Neutrophil (primary cell): ENCODE data around the gene RAPGEF5.

Experiments
- H3K27ac ChIP-seq: fragments of 200-600 bp; sonication (generic); 2 replicates; pipeline ENCODE4 v1.5.1; 2016; ENCODE audit warnings: mild to moderate bottlenecking, moderate library complexity
- H3K27me3 ChIP-seq: fragments of 200-600 bp; sonication (generic); 2 replicates; pipeline ENCODE4 v1.6.0; 2016; ENCODE audit warnings: mild to moderate bottlenecking
- H3K36me3 ChIP-seq: fragments of 200-600 bp; sonication (generic); 2 replicates; pipeline ENCODE4 v1.5.1; 2017
- H3K4me1 ChIP-seq, 2 experiments: fragments of 200-600 bp in 1 of 2; sonication (generic) in 1 of 2; 1 replicate in 1 of 2; 2 replicates in 1 of 2; pipeline versions ENCODE4 v1.5.1 to v1.6.1; 2013 to 2016; ENCODE audit warnings: low read depth in 1 of 2, low read length in 1 of 2, mild to moderate bottlenecking in 1 of 2, moderate library complexity in 1 of 2; ENCODE audit not compliant: control insufficient read depth in 1 of 2, insufficient read depth in 1 of 2
- H3K4me3 ChIP-seq, 2 experiments: fragments of 200-600 bp in 1 of 2; sonication (generic) in 1 of 2; 1 replicate in 1 of 2; 2 replicates in 1 of 2; pipeline ENCODE4 v1.5.1; 2013 to 2016; ENCODE audit warnings: low read depth in 1 of 2, low read length in 1 of 2, mild to moderate bottlenecking in 1 of 2, moderate library complexity in 1 of 2
- H3K9me3 ChIP-seq: fragments of 200-600 bp; sonication (generic); 2 replicates; pipeline ENCODE4 v1.5.1; 2016
- TF ChIP-seq, protein P1 (sequence below): fragments of 200-600 bp; sonication (generic); IDR thresholded peaks from 2 replicates; pipeline ENCODE4 v1.5.1; 2016; ENCODE audit warnings: antibody characterized with exemption

The RAPGEF5 gene

DNA sequence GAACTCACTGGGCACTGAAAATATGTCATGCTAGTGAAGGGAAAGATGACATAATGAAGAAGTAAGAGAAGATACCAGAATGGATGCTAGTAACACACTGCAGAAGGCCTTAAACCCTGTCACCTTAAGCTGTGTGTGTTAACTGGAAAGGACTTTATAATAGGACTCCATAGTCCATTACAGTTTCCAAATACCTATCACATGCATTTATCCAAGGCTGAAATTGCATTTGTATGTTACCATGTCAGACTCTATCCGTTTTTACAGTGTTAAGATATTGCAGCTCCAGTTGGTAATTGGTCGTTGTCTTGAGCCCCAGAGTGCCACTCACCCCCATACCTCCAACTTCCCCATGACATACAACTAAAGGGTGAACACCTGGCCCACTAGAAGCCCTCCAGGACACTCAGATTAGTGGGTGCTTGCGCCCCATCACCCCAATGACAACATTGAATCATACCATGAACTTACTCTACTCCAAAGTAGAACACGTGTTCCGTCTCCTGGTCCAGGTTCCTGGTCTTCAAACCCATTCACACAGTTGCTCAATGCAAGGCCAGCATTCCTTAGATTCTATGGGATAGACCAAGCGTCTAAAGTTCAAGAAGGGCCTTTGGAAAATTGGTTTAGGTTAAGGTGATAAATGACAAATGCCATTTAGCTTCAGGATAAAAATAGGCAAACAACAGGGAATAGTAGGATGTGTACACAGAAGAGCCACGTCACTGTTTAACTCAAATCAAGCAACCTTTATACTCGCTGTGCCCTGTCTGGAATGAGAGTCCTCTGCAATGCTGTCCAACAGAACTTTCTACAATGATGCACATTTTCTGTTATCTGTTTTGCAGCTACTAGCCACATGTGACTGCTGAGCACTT, 2.1 kb upstream of the RAPGEF5 start:
- no peaks in the 10 kb centered on the region for H3K36me3 ChIP-seq

DNA sequence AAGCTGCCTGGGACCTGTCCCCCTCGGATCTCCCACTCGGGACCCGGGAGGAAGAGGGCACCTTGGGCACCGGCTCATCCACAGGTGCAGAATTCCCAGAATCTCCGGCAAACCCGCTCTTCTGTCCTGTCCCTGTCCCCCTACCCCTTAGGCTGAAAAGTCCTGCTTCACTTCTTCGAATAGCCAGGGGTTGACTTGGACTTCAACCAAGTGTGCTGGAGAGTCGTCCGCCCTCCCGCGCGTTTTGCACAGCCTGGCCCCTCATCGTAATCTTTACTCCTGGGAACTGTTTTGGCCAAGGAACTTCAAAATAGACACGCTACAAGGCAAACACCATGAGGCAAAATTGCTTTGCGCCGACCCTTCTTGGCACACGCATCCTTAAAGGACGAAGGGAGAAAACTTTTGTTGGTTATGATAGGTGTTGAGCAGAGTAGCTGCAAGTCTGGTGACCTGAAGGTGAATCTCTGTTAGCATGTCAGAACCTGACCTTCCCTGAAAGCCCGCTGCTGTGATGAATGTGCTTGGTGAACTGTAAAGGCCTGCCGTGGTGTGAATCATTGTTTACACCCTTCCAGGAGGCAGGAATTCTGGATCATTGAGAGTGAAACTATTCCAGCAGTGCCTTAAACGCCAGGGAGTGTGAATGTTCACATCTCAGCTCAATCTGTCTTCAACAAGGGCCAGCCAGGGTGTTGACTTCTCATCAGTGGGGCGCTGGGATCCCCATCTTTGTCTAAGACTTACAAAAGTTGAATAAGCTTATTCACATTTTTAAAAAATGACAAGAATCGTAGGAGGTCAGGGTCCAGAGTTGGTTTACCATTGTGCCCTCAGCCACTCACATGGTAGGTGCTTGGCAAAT, 589 bp upstream of the RAPGEF5 start:
- Histone ChIP-seq H3K4me3 (no peak overlapping the region), H3K9me3 (no peaks in the 10 kb centered on the region), H3K27ac (no peak overlapping the region), H3K36me3 (no peaks in the 10 kb centered on the region), H3K4me1 (no peaks in the 10 kb centered on the region), H3K27me3 (peaks cover 55% of the 10 kb centered on the region)
- TF ChIP-seq, protein P1, sequence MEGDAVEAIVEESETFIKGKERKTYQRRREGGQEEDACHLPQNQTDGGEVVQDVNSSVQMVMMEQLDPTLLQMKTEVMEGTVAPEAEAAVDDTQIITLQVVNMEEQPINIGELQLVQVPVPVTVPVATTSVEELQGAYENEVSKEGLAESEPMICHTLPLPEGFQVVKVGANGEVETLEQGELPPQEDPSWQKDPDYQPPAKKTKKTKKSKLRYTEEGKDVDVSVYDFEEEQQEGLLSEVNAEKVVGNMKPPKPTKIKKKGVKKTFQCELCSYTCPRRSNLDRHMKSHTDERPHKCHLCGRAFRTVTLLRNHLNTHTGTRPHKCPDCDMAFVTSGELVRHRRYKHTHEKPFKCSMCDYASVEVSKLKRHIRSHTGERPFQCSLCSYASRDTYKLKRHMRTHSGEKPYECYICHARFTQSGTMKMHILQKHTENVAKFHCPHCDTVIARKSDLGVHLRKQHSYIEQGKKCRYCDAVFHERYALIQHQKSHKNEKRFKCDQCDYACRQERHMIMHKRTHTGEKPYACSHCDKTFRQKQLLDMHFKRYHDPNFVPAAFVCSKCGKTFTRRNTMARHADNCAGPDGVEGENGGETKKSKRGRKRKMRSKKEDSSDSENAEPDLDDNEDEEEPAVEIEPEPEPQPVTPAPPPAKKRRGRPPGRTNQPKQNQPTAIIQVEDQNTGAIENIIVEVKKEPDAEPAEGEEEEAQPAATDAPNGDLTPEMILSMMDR, result no peak

More for the DNA sequence above, 2.1 kb upstream of the RAPGEF5 start:
- H3K9me3 ChIP-seq, result no peaks in the 10 kb centered on the region
- no peak overlapping the region for H3K27ac ChIP-seq
- H3K4me1 ChIP-seq, result no peaks in the 10 kb centered on the region
- H3K27me3 ChIP-seq, result peaks cover 54% of the 10 kb centered on the region
- TF ChIP-seq, protein P1, result no peak
- no peak overlapping the region for H3K4me3 ChIP-seq

DNA sequence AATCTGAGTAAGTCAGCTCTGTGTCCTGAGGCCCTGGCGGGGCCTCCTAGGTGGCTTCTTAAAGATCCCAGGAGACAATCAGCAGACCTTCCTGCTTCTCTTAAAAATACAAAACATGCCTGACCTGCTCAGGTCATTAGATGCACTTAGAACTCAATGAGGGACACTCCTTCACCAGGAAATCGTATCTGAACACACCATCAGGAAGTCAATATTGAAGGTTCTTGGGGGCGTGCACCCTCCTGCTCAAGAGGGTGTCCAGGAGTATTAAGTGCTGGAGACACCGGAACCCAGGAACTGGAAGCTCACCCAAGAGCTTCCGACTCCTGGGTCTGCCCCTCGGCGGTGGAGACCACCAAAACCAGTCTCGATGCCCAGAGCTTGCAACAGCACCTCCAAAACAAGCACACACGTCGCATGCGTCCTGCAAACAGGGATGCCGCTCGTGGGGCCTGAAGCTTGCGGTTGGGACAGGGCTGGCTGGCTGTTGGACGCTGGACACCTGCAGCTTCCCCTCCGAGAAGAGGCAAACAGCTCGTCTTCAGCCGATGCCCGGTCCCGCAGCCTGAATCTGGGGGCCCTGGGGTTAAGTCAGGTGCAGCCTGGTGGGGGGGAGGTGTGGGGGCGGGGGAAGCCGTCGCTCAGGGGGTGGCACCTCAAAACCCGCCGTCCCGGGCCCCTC, 803 bp downstream of the RAPGEF5 start:
- Histone ChIP-seq H3K9me3 (no peaks in the 10 kb centered on the region), H3K36me3 (no peaks in the 10 kb centered on the region), H3K4me3 (no peak overlapping the region), H3K27me3 (peaks cover 55% of the 10 kb centered on the region), H3K27ac (no peak overlapping the region), H3K4me1 (no peaks in the 10 kb centered on the region)
- TF ChIP-seq, protein P1, result no peak

DNA sequence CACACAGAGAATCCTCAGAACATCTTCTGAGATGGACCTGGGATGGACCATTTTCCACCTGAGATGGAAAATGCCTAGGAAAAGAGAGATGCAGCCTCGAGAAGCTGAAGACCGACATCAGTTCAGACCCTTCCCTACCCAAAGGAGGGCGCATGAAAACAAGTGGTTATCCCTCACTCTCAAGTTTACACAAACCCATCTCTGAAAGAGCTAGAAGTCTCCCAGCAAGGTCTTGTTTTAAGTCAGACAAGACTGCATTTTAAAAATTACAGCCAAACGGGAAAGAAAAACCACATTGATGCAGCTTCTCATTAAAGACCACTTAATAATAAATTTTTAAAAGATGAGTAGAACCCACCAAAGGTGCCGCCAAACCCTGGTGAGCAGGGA, 1.3 kb downstream of the RAPGEF5 start:
- H3K36me3 ChIP-seq, result no peaks in the 10 kb centered on the region
- no peak overlapping the region for H3K27ac ChIP-seq
- H3K9me3 ChIP-seq, result no peaks in the 10 kb centered on the region
- peaks cover 55% of the 10 kb centered on the region for H3K27me3 ChIP-seq
- H3K4me3 ChIP-seq, result no peak overlapping the region
- H3K4me1 ChIP-seq, result no peaks in the 10 kb centered on the region
- TF ChIP-seq, protein P1, result no peak

DNA sequence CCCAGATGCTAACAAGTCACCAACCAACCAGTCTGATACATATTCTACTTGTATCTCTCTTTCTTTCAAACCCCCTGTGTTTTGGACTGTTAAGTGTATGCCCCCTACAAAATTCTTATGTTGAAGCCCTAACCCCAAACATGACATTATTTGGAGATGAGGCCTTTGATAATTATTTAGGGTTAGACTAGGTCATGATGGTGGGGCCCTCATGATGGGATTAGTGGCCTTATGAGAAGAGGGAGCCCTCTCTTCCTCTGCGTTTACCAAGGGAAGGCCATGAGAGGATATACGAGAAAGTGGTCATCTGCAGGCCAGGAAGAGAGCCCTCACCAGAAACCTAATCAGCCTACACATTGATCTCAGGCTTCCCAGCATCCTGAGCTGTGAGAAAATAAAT, 2.5 kb downstream of the RAPGEF5 start:
- peaks cover 55% of the 10 kb centered on the region for H3K27me3 ChIP-seq
- H3K27ac ChIP-seq, result no peak overlapping the region
- H3K36me3 ChIP-seq, result no peaks in the 10 kb centered on the region
- TF ChIP-seq, protein P1, result no peak
- no peak overlapping the region for H3K4me3 ChIP-seq
- H3K4me1 ChIP-seq, result no peaks in the 10 kb centered on the region
- no peaks in the 10 kb centered on the region for H3K9me3 ChIP-seq
